Neural crest cell (in vitro differentiated cells): Measurements from ENCODE around the gene MAP3K7. TPM values are rescaled to one million over a fixed set of nuclear protein-coding genes. Genes with fewer than 3 reads are reported as not detected.
A peak's percentile ranks its signal among the peaks of the same experiment; 100 is the strongest.

Source experiments
- DNase-seq: peaks from one replicate; pipeline ENCODE4 v3.0.0; 2021; ENCODE audit warnings: low read depth, mixed read lengths, low spot score
- H3K27ac Mint-ChIP-seq: one replicate; pipeline ENCODE4 v1.8.0; 2021; ENCODE audit warnings: mild to moderate bottlenecking, mixed read lengths; ENCODE audit not compliant: unreplicated experiment
- H3K27me3 Mint-ChIP-seq: 2 replicates; pipeline ENCODE4 v1.8.0; 2021; ENCODE audit warnings: low read depth, mild to moderate bottlenecking, mixed read lengths
- H3K36me3 Mint-ChIP-seq: 2 replicates; pipeline ENCODE4 v1.8.0; 2021; ENCODE audit warnings: low read depth, mild to moderate bottlenecking, mixed read lengths
- H3K4me1 Mint-ChIP-seq: 2 replicates; pipeline ENCODE4 v1.8.0; 2021; ENCODE audit warnings: mixed read lengths
- H3K4me3 Mint-ChIP-seq: one replicate; pipeline ENCODE4 v1.8.0; 2021; ENCODE audit warnings: mild to moderate bottlenecking, mixed read lengths
- H3K9me3 Mint-ChIP-seq: 2 replicates; pipeline ENCODE4 v1.8.0; 2021; ENCODE audit warnings: mixed read lengths
- total RNA-seq: library from RNA; stranded (reverse); gene quantifications from 2 replicates; pipeline ENCODE4 v1.2.1, GENCODE V29; 2021
- TF ChIP-seq, protein P1 (sequence below): fragments of 200-600 bp; sonication (generic); conservative IDR thresholded peaks from 2 replicates; pipeline ENCODE4 v1.5.0; 2021; ENCODE audit warnings: antibody characterized with exemption, mild to moderate bottlenecking

MAP3K7 gene
- total RNA-seq, 1 donor from 2014 or later: 37.9 TPM

GRCh38 chr6:90611543-90612312 is 24.9 kb upstream of the MAP3K7 start:
- Mint-ChIP-seq H3K9me3 (no peaks in the 10 kb centered on the region), H3K4me3 (peak overlapping the region; percentile 88), H3K36me3 (no peaks in the 10 kb centered on the region), H3K4me1 (peaks cover 18% of the 10 kb centered on the region), H3K27me3 (peaks cover 84% of the 10 kb centered on the region), H3K27ac (no peak overlapping the region)
- TF ChIP-seq, protein P1, sequence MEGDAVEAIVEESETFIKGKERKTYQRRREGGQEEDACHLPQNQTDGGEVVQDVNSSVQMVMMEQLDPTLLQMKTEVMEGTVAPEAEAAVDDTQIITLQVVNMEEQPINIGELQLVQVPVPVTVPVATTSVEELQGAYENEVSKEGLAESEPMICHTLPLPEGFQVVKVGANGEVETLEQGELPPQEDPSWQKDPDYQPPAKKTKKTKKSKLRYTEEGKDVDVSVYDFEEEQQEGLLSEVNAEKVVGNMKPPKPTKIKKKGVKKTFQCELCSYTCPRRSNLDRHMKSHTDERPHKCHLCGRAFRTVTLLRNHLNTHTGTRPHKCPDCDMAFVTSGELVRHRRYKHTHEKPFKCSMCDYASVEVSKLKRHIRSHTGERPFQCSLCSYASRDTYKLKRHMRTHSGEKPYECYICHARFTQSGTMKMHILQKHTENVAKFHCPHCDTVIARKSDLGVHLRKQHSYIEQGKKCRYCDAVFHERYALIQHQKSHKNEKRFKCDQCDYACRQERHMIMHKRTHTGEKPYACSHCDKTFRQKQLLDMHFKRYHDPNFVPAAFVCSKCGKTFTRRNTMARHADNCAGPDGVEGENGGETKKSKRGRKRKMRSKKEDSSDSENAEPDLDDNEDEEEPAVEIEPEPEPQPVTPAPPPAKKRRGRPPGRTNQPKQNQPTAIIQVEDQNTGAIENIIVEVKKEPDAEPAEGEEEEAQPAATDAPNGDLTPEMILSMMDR: peak; percentile 39
- no peak for DNase-seq

GRCh38 chr6:90610751-90611542 is 24.1 kb upstream of the MAP3K7 start:
- no peaks in the 10 kb centered on the region for H3K9me3 Mint-ChIP-seq
- peaks cover 77% of the 10 kb centered on the region for H3K27me3 Mint-ChIP-seq
- peak; percentile 41 for DNase-seq
- H3K36me3 Mint-ChIP-seq: no peaks in the 10 kb centered on the region
- H3K27ac Mint-ChIP-seq: peak overlapping the region; percentile 1
- peaks cover 18% of the 10 kb centered on the region for H3K4me1 Mint-ChIP-seq
- TF ChIP-seq, protein P1: no peak
- peak overlapping the region; percentile 88 for H3K4me3 Mint-ChIP-seq

GRCh38 chr6:90610301-90610750 is 23.5 kb upstream of the MAP3K7 start:
- Mint-ChIP-seq H3K27ac (peak overlapping the region; percentile 1), H3K9me3 (no peaks in the 10 kb centered on the region), H3K4me1 (peaks cover 18% of the 10 kb centered on the region), H3K4me3 (peak overlapping the region; percentile 88), H3K36me3 (no peaks in the 10 kb centered on the region), H3K27me3 (peaks cover 73% of the 10 kb centered on the region)
- TF ChIP-seq, protein P1: no peak
- peak; percentile 8 for DNase-seq

- Mint-ChIP-seq H3K9me3 (no peaks in the 10 kb centered on the region), H3K27ac (no peak overlapping the region), H3K4me1 (peaks cover 8% of the 10 kb centered on the region), H3K27me3 (peaks cover 38% of the 10 kb centered on the region), H3K36me3 (no peaks in the 10 kb centered on the region), H3K4me3 (no peak overlapping the region)
- TF ChIP-seq, protein P1: no peak
- no peak for DNase-seq
Observed at GRCh38 chr6:90605749-90606340, 19.0 kb upstream of the MAP3K7 start.

DNA sequence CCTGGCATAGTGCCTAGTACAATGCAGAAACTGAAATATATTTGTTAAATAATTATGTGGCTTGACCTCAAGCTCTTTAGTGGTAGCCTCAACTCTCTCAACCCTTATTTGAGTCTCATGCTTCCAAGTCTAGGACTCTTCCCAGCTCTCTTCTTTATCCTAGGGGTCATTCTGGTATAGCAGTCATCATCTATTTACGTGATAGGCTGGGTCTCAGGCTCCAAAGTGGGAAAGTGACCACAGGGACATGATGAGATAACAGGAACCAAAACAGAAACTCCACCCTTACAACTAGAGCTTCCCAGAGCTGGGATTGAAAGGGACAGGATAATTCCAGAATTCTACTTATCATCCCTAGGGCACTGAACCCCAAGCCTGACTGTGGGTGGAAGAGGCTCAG is 17.7 kb upstream of the MAP3K7 start:
- Mint-ChIP-seq H3K27me3 (peaks cover 25% of the 10 kb centered on the region), H3K4me3 (no peak overlapping the region), H3K4me1 (no peaks in the 10 kb centered on the region), H3K9me3 (no peaks in the 10 kb centered on the region), H3K36me3 (no peaks in the 10 kb centered on the region), H3K27ac (no peak overlapping the region)
- TF ChIP-seq, protein P1: no peak
- no peak for DNase-seq
